DMS53 treated with DMSO at 0.1 percent for 48 hours (cell line): ENCODE measurements around the gene LPAR6.

Experiments used
- DNase-seq: peaks from one replicate; lab custom pipeline; 2025; ENCODE audit not compliant: unreplicated experiment; lab: John Stamatoyannopoulos, UW

LPAR6 gene

DNA sequence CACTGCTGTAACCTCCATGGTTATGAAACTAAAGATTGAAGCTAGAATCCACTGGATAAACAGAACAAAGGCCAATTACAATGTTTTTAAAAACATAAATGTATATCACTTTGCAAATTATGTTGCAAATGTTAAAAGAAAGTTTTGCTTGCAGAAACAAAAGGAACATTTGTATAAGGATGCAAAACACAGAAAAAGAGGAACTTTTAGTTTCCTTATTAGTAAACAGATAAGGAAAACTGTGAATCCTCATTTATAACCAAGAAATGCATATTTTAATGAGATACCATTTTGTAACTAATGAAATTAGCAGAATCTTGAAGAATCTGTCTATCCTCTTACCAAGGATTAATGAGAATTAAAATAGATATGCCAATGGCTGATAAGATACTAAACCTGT is 32.3 kb downstream of the LPAR6 start:
- DNase-seq = no peak

DNA sequence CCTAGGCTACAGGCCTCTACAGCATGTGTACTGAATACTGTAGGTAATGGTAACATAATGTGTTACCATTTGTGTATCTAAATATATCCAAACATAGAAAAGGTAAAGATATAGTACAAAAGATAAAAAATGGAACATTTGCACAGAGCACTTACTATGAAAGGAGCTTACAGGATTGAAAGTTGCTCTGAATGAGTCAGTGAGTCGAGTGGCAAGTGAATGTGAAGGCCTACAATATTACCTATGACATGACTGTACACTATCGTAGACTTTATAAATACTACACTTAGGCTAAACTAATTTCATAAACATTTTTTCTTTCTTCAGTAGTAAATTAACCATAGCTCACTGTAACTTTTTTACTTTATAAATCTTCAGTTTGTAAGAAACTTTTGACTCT is 35.1 kb downstream of the LPAR6 start:
- DNase-seq = no peak

DNA sequence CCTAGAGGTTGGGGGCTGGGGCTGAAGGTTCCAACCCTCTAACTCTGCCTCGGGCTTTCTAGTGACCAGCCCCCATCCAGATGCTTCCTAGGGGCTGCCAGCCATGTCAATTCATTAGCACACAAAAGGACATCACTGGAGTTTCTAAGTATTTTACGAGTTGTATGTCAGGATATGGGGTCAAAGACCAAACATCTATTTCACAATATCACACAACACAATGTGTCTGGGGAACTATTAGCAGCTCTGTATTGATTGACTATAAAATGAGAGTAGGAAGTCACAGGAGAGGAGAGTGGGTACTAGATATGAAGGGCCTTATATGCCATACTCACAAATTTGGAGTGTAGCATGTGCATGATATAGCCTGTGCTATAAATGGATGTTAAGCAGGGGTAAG is 42.1 kb downstream of the LPAR6 start:
- DNase-seq = no peak

DNA sequence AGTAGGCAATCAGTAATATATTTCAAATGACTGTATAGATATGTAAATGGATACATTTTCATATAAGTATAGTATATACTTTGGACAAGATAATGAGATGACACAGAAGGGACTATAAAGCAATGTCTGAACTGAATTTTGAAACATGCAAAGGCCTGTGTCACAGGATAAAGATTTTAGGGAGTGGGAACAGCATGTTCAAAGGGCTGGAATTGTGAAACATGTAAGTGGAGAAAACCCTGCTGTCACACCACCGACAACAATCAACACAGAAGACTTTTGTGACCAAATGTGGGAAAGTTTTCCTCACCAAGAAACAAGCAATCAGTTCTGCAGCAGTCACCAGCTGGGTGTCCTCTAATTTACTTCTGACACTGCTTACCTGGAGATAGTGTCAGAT is 42.9 kb downstream of the LPAR6 start:
- DNase-seq = no peak
